GM19043 (cell line): Measurements from ENCODE around the gene PAPPA2.
"Not testable (repeated sequence)": the region's sequence is repeated elsewhere in the genome, so short reads cannot be mapped to it uniquely, and the experiment has no call there.

Source experiments
- ATAC-seq: cut with Tn5 transposase; IDR thresholded peaks from one replicate; pipeline ENCODE4 v1.9.1; 2021; ENCODE audit warnings: low read depth; ENCODE audit not compliant: unreplicated experiment

Gene PAPPA2

DNA sequence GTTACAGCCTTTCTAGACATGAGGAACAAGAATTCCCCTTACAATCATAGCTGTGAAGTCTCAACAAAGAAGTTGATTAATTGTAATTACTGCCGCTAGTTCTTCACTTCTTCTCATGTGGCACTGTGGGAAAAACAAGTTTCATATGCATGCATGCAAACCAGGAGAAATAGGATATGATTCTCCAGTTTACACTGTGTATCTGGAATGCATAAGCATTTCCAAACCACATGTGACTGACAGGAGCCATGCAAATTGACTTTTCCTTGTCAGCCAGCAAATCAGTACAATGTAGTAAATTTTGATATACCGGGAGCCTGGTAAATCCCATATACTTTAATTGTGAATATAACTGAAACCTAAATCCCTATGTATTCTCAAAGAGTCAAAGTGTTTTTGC lies 279.3 kb downstream of the PAPPA2 start:
- no peak for ATAC-seq

DNA sequence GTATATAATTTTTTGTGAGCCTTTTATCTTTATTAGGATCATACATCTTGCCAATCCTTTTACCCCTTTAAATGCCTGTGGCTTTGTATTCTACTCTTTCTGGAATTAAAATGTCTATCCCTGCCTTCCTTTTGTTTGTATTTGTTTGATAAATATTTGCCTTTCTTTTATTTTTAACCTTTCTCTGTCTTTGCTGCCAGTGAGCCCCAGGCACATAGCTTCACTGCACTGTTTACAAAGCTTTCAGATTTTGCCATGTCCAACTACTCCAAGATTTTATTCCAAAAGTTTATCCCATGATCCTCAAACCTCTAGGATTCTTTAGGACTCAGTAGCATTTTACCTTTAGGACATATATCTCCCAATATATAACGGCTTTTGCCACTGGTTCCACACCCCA lies 281.2 kb downstream of the PAPPA2 start:
- ATAC-seq: no peak

DNA sequence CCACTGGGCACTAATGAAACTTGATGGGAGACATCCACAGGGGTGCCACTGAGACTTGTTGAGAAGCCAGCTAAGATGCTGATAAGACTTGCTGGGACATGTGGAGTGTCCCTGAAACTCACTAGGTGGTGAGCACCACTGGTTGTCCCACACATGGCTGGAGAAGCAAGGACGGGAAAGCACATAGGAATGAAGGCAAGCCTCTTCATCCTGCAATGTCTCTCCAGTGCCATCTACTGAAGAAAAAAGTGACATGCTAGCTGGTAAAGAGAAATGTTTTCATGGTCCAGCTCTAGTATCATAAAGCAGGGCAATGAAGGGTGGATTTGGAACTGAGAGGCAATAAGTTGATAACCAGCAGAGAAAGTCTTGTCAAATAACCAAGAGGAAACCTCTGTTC lies 283.0 kb downstream of the PAPPA2 start:
- no peak for ATAC-seq

DNA sequence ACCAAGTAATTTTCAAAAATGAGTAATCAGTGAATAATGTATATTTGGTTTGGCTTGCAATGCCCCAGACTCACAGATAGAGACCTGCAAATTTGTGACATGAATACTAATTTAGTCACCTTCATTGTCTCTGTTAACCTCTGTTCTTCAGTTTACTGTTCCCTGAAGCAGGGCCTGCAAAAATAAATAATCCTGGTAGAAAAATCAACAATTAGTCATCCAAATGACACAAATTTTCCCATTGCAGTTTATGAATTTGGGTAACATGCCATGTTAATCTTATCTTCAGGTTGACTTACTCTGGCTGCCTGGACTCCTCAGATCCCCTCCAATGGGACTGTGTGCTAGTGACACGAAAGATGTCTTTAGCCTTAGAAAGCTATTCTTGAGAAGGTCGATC lies 289.5 kb downstream of the PAPPA2 start:
- ATAC-seq: no peak

- ATAC-seq: no peak
These were observed 291.7 kb downstream of the PAPPA2 start for GRCh38 chr1:176754676-176755075.

GRCh38 chr1:176756817-176757216 lies 293.8 kb downstream of the PAPPA2 start:
- not testable (repeated sequence) for ATAC-seq

- ATAC-seq: no peak
These were observed 302.6 kb downstream of the PAPPA2 start for GRCh38 chr1:176765608-176766007.

- no peak for ATAC-seq
These were observed 303.8 kb downstream of the PAPPA2 start for GRCh38 chr1:176766779-176767178.

DNA sequence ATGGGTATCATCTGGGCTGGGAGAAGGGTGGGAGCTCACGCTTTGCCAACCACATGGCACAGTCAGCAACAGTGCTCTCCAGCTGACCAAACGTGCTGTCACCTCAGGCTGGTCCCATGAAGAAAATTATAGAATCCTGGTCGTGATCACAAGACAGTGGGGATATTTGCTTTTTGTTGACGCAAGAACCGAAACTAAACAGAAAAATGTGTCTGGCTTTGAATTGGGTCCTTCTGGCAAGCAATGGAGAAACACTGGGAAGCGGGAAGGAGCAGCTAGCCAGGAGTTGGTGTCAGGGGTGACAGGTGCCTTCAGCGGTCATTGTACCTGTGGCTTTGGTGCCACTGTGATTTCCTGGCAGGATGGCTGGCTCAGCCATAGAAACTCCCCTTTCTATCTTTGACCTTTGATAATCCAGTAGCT lies 304.8 kb downstream of the PAPPA2 start:
- no peak for ATAC-seq

DNA sequence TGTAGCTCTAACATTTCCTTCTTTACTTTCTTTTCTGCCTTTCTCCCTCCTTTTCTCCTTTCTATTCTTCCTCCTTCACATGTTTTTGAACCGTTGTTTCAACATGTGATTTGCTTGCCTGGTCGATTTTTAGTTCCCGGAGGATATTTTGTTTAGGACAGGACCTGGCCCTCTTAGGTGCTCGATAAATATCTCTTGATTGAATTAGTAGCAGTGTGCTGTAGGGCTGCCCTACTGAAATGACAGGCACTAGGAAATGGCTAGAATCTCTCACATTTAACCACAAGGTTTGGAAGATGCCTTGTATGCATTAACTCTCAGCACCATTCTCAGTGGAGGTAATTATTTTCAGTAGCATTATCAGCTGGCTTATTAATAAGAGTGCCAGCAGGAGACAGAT lies 305.6 kb downstream of the PAPPA2 start:
- ATAC-seq: no peak

DNA sequence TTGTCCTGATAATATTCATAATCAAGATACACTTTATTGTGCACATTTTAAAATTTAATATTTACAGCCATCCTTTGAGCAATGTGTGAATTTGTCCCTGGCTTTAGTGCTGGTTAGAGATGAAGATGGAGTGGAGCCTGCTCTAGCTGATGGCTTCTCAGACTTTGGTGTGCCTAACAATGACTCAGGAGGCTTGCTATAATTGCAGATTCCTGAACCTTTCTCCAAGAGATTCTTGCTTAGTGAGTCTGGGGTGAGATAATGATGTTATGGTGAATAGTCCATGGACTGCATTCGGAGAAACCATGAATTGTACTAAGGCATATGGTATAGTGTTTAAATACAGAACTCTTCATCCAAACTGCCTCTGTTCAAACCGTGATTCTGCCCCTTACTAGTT lies 307.1 kb downstream of the PAPPA2 start:
- no peak for ATAC-seq

DNA sequence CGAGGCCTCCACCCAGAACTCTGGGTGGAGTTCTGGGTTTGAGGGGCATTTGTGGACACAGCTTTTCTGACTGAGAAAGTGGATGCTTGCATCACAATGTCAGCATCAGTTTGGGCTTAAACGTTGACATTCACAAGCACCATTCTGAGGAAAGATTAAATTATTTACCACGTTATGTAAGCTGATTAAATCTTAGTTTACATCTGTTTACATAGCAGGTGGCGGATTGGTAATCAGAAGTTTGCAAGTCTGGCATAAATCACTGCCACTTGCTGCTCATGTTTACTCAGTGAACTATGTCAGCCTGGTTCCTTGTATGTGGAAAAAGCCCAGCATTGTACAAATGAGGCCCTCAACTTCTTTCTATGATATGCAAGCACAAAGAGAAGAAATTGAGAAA lies 310.1 kb downstream of the PAPPA2 start:
- ATAC-seq: no peak

- ATAC-seq: no peak
These were observed 311.2 kb downstream of the PAPPA2 start for GRCh38 chr1:176774224-176774623.

- no peak for ATAC-seq
These were observed 312.4 kb downstream of the PAPPA2 start for GRCh38 chr1:176775378-176775777.

DNA sequence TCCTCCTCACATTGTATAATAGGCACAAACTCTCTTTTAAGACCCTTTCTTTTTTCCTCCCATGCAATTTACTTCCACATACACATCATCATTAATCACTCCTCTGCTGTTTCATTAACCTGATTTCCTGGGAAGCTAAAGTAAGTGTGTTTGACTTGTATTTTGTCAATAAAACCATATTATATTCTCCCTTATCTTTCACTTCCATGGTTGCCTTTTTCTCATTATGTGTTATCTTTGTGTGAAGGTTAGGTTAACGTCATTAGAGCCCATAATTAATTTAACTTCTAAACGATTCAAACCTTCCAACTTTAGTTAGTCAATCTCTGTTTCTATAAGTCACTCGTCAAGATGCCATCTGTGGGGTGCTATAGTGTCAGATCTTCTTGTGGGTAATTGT lies 313.0 kb downstream of the PAPPA2 start:
- ATAC-seq: no peak

DNA sequence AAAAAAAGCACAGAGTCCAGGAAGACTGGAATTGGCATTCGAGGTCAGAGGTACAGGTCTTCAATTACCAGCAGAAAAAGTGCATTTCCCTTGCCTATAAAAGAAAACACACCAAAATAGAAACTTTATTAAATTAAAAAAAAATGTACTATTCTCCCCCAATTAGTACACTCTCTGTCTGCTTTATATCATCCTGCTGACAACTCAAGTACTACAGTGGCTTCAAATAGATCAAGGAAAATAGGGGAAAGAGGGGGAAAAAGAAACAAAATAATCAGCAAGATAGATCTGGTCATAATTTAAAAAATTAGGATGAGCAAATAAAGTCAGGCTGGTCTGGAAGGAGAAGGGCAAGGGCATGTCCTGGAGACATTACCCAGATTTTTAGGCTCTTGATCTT lies 315.1 kb downstream of the PAPPA2 start:
- no peak for ATAC-seq

DNA sequence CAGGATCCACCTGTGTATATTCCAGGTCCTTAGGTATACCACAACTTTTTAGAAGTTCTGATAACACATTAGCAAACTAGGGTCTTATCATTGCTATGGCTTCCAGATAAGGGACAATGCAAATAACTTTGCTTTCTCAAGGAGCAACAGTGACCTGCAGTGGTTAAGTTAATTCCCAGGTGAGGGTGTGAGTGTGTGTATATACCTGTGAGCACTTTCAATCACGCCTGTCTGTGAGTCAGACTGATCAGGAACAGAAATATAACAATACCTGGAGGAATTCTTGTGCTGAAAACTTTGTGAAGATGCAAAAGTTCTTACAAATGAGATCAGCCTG lies 317.0 kb downstream of the PAPPA2 start:
- no peak for ATAC-seq

- ATAC-seq: no peak
These were observed 320.3 kb downstream of the PAPPA2 start for GRCh38 chr1:176783309-176783708.

DNA sequence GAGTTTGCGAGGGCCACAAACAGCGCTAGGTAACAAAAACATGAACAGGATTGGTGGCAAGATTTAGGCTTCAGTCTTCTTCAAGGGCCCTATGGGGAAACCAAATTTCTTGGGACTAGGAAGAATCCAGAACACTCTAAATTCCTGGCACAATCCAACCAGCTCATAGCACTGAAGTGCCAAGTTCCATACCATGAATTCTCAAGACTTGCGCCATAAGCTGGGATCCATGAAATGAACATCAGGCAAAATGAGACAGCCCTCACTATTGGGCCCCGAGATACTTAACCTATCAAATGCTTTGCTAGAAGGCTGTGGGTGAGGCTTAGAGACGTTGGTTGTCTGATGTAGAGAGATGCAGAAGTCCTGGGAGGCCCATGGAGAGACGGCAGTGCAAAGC lies 322.1 kb downstream of the PAPPA2 start:
- ATAC-seq: no peak

DNA sequence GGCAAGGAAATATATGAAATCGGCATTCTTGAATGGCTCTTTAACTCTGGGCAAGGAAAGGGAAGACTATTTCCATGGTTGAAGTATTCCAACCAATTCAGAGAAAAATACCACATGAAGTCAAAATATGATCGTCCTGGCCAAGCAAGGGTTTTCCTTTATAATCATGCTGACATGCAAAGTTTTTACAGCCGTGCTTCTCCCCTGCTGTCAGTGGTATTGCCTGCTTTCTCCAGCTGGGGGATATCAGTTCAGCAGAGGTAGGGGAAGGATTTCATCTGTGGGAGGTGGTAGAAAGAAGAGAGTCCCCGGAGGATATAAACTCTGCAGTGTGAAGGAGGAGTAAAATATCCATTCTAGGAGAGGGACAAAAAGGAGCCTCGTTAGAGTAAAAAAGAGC lies 322.8 kb downstream of the PAPPA2 start:
- ATAC-seq: no peak

DNA sequence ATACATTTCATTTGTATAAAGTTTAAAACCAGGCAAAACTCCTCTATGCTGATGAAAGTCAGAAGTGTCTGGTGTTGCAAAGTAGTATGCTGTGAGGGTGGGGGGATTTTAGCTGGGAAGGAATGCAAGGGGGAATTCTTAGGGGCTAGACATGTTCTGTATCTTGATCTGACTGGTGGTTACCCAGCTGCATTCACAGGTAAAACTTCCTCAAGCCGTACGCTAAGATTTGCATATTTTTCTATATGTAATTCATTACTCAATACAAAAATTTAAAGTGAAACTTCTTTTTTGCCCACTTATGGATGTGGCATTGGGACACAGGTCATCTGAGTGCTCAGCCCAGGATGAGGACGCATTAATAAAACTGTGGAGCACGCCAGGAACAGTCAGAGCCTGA lies 323.3 kb downstream of the PAPPA2 start:
- no peak for ATAC-seq

GRCh38 chr1:176789571-176790090 lies 326.7 kb downstream of the PAPPA2 start:
- ATAC-seq: no peak

- no peak for ATAC-seq
These were observed 327.8 kb downstream of the PAPPA2 start for GRCh38 chr1:176790786-176791185.
